ENCODE data around the gene FOXO6. TPM values are rescaled to one million over a fixed set of nuclear protein-coding genes. Genes with fewer than 3 reads are reported as not detected.

FOXO6 gene
- polyA plus RNA-seq, 1 donor (not counting 4 experiments of a cell fraction or from before 2014, with no cell fraction given) = not detected

DNA sequence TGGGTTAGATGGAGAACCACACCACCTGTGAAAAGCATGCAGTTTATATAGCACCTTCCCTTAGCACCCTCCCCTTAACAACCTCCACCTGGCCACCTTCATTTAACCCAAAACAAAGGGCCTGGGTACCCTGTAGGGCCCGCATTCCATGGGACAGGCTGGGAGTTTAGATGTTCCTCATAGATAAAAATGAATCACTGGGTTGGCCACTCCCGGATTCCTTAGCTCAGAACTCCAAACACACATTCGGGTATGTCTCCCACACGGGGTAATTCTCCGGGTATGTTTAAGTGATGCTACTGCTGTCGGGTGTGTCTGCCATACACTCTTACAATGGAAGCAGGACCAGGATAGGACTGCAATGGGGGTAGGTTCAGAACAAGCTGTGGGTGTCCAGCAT lies 43.9 kb upstream of the FOXO6 start:
- FAIRE-seq = peak; percentile 60
- dilution Hi-C loops (cut with MboI; ENCODE audit: extremely low pct_ligation_motif_present, low sequenced_read_pairs) = no loop called here
- no peak for DNase-seq (ENCODE audit: low read depth, low spot score)

DNA sequence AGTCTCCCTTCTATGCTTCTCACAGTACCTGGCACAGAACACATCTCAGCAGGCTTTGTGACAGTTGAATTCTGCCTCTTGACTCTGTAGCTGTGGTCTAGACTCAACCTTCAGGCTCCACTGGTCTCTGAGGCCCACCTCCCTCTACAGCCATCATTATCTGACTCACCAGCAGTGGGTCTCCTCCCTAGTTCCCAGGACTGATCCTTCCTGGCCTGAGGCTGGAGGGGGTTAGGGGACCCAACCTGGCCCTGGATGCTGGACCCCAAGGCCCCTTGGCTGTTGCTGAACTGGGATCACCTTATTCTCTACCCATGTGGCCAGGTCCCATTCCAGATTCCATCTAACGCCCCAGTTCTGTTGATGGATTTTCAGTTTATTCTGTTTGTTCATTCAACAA lies 43.1 kb upstream of the FOXO6 start:
- Histone ChIP-seq H3K79me2 (ENCODE audit: control insufficient read depth, insufficient read depth, low read length) (no peaks in the 10 kb centered on the region), H4K20me1 (ENCODE audit: control insufficient read depth, extremely low read depth, insufficient read depth, low read length) (no peaks in the 10 kb centered on the region), H3K27ac (ENCODE audit: control insufficient read depth, insufficient read depth, low read length) (no peak overlapping the region), H3K4me2 (ENCODE audit: control insufficient read depth, extremely low read depth, insufficient read depth, low read depth, low read length) (no peak overlapping the region), H3K9me3 (ENCODE audit: control insufficient read depth, low read depth, low read length) (no peaks in the 10 kb centered on the region), H3K4me1 (ENCODE audit: control insufficient read depth, extremely low read depth, insufficient read depth, low read length) (peaks cover 7% of the 10 kb centered on the region), H3K36me3 (ENCODE audit: control insufficient read depth in 2 of 2, extremely low read depth in 1 of 2, insufficient read depth in 2 of 2, low read length in 2 of 2) (no peaks in the 10 kb centered on the region), H3K27me3 (ENCODE audit: control insufficient read depth, extremely low read depth, insufficient read depth, low read length) (no peaks in the 10 kb centered on the region), H3K4me3 (ENCODE audit: control insufficient read depth in 2 of 3, extremely low read depth in 1 of 3, insufficient read depth in 2 of 3, low read depth in 1 of 3, low read length in 3 of 3) (no peak overlapping the region), H3K9ac (ENCODE audit: control insufficient read depth, extremely low read depth, insufficient read depth, low read length) (no peak overlapping the region), H3K9me1 (ENCODE audit: control insufficient read depth, extremely low read depth, insufficient read depth, low read length) (no peaks in the 10 kb centered on the region), H2AFZ (ENCODE audit: control insufficient read depth, low read length) (no peak overlapping the region)
- DNase-seq (ENCODE audit: low read depth, low spot score) = no peak
- TF ChIP-seq EZH2 (IDR thresholded peaks at IDR 0.05; ENCODE audit: low read length) = no peak
- TF ChIP-seq, protein P1, sequence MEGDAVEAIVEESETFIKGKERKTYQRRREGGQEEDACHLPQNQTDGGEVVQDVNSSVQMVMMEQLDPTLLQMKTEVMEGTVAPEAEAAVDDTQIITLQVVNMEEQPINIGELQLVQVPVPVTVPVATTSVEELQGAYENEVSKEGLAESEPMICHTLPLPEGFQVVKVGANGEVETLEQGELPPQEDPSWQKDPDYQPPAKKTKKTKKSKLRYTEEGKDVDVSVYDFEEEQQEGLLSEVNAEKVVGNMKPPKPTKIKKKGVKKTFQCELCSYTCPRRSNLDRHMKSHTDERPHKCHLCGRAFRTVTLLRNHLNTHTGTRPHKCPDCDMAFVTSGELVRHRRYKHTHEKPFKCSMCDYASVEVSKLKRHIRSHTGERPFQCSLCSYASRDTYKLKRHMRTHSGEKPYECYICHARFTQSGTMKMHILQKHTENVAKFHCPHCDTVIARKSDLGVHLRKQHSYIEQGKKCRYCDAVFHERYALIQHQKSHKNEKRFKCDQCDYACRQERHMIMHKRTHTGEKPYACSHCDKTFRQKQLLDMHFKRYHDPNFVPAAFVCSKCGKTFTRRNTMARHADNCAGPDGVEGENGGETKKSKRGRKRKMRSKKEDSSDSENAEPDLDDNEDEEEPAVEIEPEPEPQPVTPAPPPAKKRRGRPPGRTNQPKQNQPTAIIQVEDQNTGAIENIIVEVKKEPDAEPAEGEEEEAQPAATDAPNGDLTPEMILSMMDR (optimal IDR thresholded peaks at IDR 0.05 in 1 of 3, IDR thresholded peaks at IDR 0.05 in 1 of 3, conservative IDR thresholded peaks at IDR 0.05 in 1 of 3; ENCODE audit: extremely low read depth in 1 of 3, insufficient read depth in 2 of 3, low read length in 3 of 3) = no peak
- no peak for FAIRE-seq
- dilution Hi-C loops (cut with MboI; ENCODE audit: extremely low pct_ligation_motif_present, low sequenced_read_pairs) = no loop called here

More for the DNA sequence above, 43.9 kb upstream of the FOXO6 start:
- Histone ChIP-seq H3K4me3 (ENCODE audit: control insufficient read depth in 2 of 3, extremely low read depth in 1 of 3, insufficient read depth in 2 of 3, low read depth in 1 of 3, low read length in 3 of 3) (no peak overlapping the region), H3K9ac (ENCODE audit: control insufficient read depth, extremely low read depth, insufficient read depth, low read length) (no peak overlapping the region), H3K27me3 (ENCODE audit: control insufficient read depth, extremely low read depth, insufficient read depth, low read length) (no peaks in the 10 kb centered on the region), H2AFZ (ENCODE audit: control insufficient read depth, low read length) (no peak overlapping the region), H3K4me1 (ENCODE audit: control insufficient read depth, extremely low read depth, insufficient read depth, low read length) (peaks cover 4% of the 10 kb centered on the region), H3K9me1 (ENCODE audit: control insufficient read depth, extremely low read depth, insufficient read depth, low read length) (no peaks in the 10 kb centered on the region), H3K79me2 (ENCODE audit: control insufficient read depth, insufficient read depth, low read length) (no peaks in the 10 kb centered on the region), H3K27ac (ENCODE audit: control insufficient read depth, insufficient read depth, low read length) (no peak overlapping the region), H3K36me3 (ENCODE audit: control insufficient read depth in 2 of 2, extremely low read depth in 1 of 2, insufficient read depth in 2 of 2, low read length in 2 of 2) (no peaks in the 10 kb centered on the region), H3K4me2 (ENCODE audit: control insufficient read depth, extremely low read depth, insufficient read depth, low read depth, low read length) (peak overlapping the region; percentile 6), H4K20me1 (ENCODE audit: control insufficient read depth, extremely low read depth, insufficient read depth, low read length) (no peaks in the 10 kb centered on the region), H3K9me3 (ENCODE audit: control insufficient read depth, low read depth, low read length) (no peaks in the 10 kb centered on the region)
- no peak for TF ChIP-seq EZH2 (IDR thresholded peaks at IDR 0.05; ENCODE audit: low read length)
- TF ChIP-seq, protein P1 (optimal IDR thresholded peaks at IDR 0.05 in 1 of 3, IDR thresholded peaks at IDR 0.05 in 1 of 3, conservative IDR thresholded peaks at IDR 0.05 in 1 of 3; ENCODE audit: extremely low read depth in 1 of 3, insufficient read depth in 2 of 3, low read length in 3 of 3) = no peak
